ENCODE data around the gene CLSTN2.

GRCh38 chr3:139930211-139930610, 4.8 kb upstream of the CLSTN2 start:
- TF ChIP-seq POLR2A (IDR thresholded peaks at IDR 0.05; ENCODE audit: low read depth): no peak
- TF ChIP-seq CTCF (IDR thresholded peaks at IDR 0.05): no peak

Measured in esophagus muscularis mucosa (tissue), 3 donors.